ENCODE data around the gene BANP. TPM values are rescaled to one million over a fixed set of nuclear protein-coding genes. Genes with fewer than 3 reads are reported as not detected.
A peak's percentile ranks its signal among the peaks of the same experiment; 100 is the strongest.
"Not testable (repeated sequence)": the region's sequence is repeated elsewhere in the genome, so short reads cannot be mapped to it uniquely, and the experiment has no call there.

The BANP gene
- total RNA-seq, 2 donors from 2014 or later, result 13.9 to 16.7 TPM

- DNase-seq, result no peak
- no peak for ATAC-seq
- intact Hi-C loops (cut with DNase I), result no loop called here
Measured at GRCh38 chr16:88034770-88035169, 83.5 kb downstream of the BANP start.

- DNase-seq (no peak), ATAC-seq (no peak)
- intact Hi-C loops (cut with DNase I), result no loop called here
Measured at GRCh38 chr16:88035292-88035691, 84.1 kb downstream of the BANP start.

- ATAC-seq; intact Hi-C loops (cut with DNase I); DNase-seq: not testable (repeated sequence)
Measured at GRCh38 chr16:88035884-88036639, 84.8 kb downstream of the BANP start.

GRCh38 chr16:88036640-88036996 lies 85.4 kb downstream of the BANP start:
- intact Hi-C loops (cut with DNase I); ATAC-seq; DNase-seq: not testable (repeated sequence)

GRCh38 chr16:88037359-88037758 lies 86.1 kb downstream of the BANP start:
- intact Hi-C loops (cut with DNase I); DNase-seq; ATAC-seq: not testable (repeated sequence)

- DNase-seq; intact Hi-C loops (cut with DNase I); ATAC-seq: not testable (repeated sequence)
Measured at GRCh38 chr16:88037876-88038525, 86.8 kb downstream of the BANP start.

- intact Hi-C loops (cut with DNase I); ATAC-seq; DNase-seq: not testable (repeated sequence)
Measured at GRCh38 chr16:88038526-88038908, 87.3 kb downstream of the BANP start.

- ATAC-seq, result no peak
- DNase-seq, result no peak
- intact Hi-C loops (cut with DNase I), result no loop called here
Measured at GRCh38 chr16:88039591-88039990, 88.4 kb downstream of the BANP start.

- DNase-seq; ATAC-seq; intact Hi-C loops (cut with DNase I): not testable (repeated sequence)
Measured at GRCh38 chr16:88040196-88040876, 89.1 kb downstream of the BANP start.

GRCh38 chr16:88040877-88041244 lies 89.6 kb downstream of the BANP start:
- intact Hi-C loops (cut with DNase I); ATAC-seq; DNase-seq: not testable (repeated sequence)

GRCh38 chr16:88041506-88041905 lies 90.3 kb downstream of the BANP start:
- intact Hi-C loops (cut with DNase I); DNase-seq; ATAC-seq: not testable (repeated sequence)

- DNase-seq, result not testable (repeated sequence)
- peak in 1 of 2 donors; percentile 26 for ATAC-seq
Measured at GRCh38 chr16:88041986-88042562, 90.8 kb downstream of the BANP start.

GRCh38 chr16:88043208-88043910 lies 92.1 kb downstream of the BANP start:
- ATAC-seq; intact Hi-C loops (cut with DNase I); DNase-seq: not testable (repeated sequence)

More at GRCh38 chr16:88041986-88042562, 90.8 kb downstream of the BANP start:
- intact Hi-C loops (cut with DNase I), result not testable (repeated sequence)

- ATAC-seq, result peak in 1 of 2 donors; percentile 37
- DNase-seq; intact Hi-C loops (cut with DNase I): not testable (repeated sequence)
Measured at GRCh38 chr16:88044121-88044581, 92.9 kb downstream of the BANP start.

- ATAC-seq; DNase-seq; intact Hi-C loops (cut with DNase I): not testable (repeated sequence)
Measured at GRCh38 chr16:88045361-88045760, 94.1 kb downstream of the BANP start.

- no peak for DNase-seq
- intact Hi-C loops (cut with DNase I), result no loop called here
- peak in 1 of 2 donors; percentile 24 for ATAC-seq
Measured at GRCh38 chr16:88045820-88046303, 94.6 kb downstream of the BANP start.

GRCh38 chr16:88047462-88047861 lies 96.2 kb downstream of the BANP start:
- ATAC-seq, result no peak
- DNase-seq, result no peak
- intact Hi-C loops (cut with DNase I), result no loop called here

GRCh38 chr16:88048985-88049384 lies 97.8 kb downstream of the BANP start:
- DNase-seq, result no peak
- ATAC-seq, result no peak
- intact Hi-C loops (cut with DNase I), result no loop called here

Data from left cardiac atrium (tissue), 4 donors.